Measurements from ENCODE around the gene STRBP.
"Not testable (repeated sequence)": the region's sequence is repeated elsewhere in the genome, so short reads cannot be mapped to it uniquely, and the experiment has no call there.

STRBP gene

DNA sequence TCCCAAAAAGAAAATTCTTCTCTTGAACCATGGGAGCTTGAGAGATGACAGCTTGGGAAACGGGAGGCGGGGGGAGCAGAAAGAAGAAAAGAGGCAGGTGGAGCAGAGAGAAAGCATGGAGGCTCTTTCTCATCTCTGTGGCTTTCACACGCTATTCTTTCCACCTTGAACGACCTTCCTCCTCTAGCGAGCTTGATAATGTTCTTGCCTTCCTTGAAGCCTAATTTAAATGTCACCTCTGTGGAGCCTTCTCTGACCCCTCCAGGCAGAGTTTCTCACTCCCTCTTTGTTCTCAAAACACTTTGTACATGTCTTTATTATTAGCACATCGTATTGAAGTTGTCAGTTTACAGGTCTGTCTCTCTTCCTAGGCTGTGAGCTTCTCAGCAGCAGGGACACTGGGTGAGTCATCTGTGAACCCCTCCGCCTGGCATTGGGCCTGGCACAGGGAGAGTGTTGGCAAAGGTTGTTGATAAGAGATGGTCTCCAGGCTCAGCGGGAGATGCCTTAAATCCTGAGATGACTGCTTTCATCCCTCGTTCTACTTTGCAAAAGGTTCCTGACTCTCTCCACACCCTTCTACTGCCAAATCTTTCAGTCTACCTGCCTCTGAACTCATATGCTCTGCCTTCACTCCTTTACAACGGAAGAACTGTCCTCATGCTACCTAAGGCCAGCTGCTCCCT lies 14.1 kb upstream of the STRBP start:
- peak; percentile 1 for DNase-seq

DNA sequence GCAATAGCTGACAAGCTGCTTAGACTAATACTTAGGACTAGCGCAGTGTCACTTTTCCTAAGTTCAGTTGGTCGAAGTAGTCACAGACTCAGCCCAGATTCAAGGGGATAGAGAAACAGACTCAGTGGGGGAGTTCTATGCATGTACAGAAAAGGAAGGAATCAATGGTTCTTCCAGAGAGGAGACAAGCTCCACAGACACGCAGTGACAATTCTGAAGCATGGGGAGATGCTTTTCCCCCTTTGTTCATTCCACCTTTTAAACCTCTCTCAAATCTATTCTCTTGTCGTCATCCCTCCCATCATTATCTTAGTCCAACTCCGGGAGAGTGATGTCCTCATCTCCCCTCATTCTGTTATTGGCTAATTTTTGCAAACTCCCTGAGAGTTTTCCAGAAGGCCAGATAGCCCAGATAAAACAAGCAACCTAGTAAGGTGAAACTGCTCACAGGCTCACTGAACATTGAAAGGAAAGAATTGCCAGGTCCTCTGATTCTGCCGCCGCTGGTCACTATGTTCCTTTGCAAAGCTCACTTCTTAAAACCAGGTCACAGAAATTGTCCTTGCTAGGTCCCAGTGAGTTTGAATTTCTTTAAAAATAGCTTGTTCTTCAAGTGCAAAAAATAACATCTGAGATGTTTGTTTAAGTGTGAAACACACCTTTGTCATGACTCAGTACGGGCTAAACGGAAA lies 13.4 kb upstream of the STRBP start:
- DNase-seq, result no peak

DNA sequence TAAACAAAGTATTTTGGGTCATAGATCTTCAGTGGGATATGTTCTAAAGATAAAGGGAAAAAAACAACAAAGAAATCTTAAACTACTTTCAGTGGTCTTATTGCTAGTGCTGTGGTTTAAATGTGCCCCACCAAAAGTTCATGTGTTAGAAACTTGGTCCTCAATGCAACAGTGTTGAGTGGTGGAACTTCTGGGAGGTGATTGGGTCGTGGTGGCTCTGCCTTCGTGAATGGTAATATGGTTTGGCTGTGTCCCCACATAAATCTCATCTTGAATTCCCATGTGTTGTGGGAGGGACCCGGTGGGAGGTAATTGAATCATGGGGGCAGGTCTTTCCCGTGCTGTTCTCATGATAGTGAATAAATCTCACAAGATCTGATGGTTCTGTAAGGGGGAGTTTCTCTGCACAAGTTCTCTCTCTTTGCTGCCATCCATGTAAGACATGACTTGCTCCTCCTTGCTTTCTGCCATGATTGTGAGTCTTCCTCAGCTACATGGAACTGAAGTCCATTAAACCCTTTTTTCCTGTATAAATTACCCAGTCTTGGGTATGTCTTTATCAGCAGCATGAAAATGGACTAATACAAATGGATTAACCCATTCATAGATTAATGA lies 10.6 kb upstream of the STRBP start:
- not testable (repeated sequence) for DNase-seq

DNA sequence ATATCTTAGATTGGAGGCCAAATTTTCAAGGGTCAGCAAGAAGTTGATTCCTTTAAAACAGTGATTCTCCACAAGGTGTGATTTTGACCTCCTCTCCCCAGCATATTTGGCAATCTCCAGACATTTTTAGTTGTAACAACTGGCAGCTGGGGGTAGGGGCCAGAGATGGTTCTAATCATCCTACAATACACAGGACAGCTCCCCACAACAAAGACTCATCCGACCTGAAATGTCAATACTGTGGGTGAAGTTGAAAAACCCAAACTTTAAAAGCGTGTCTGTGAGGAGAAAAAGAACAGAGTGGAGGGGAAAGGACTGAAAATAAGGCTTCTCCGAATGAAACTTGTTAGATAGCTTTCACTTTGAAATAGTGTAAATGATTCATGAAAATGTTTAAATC lies 10.0 kb upstream of the STRBP start:
- no peak for DNase-seq

DNA sequence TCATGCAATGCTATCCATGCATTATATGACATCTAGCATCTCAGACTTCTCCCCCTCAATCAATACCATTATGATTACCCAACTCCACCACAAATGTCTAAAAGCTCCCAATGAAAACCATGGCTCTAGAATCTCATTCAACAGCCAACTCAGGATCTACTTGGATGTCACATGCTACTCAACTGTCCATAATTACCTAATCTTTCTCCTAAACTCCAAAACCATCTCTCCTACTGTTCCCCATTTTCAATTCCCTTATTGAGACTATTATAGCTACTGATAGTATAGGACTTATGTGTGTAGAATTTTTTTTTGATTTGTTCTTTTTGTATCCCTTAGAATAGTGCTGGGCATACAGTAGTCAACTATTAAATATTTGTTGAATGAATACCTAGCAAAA lies 8.2 kb upstream of the STRBP start:
- no peak for DNase-seq

DNA sequence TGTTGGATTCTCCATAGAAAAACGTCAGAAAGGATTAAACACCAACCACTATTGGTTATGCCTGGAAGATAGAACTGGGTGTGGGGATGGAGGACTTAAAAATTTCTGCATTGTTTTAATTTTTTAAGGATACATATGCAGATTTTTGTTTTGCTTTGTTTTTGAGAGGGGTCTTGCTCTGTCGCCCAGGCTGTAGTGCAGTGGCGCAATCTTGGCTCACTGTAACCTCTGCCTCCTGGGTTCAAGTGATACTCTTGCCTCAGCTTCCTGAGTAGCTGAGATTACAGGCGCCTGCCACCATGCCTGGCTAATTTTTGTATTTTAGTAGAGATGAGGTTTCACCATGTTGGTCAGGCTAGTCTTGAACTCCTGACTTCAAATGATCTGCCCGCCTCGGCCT lies 2.7 kb upstream of the STRBP start:
- DNase-seq, result not testable (repeated sequence)

DNA sequence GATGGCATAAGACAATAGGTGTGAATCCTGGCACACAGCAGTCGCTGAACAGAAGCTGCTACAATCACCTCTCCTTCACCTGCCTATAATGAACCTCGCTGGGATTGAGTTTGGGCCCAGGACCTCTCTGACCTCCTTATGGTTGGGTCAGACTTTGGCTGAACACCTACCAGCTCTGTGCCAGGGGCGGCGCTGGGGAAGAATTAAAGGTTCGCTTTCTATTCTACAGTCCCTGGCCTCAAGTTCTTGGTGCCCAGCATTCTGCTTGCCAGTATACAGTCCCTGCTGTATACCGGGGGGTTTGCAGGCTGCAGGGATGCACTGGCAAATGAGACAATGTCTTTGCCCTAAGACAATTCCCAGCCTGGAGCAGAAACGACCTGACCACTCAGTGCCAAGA lies 895 bp upstream of the STRBP start:
- no peak for DNase-seq

DNA sequence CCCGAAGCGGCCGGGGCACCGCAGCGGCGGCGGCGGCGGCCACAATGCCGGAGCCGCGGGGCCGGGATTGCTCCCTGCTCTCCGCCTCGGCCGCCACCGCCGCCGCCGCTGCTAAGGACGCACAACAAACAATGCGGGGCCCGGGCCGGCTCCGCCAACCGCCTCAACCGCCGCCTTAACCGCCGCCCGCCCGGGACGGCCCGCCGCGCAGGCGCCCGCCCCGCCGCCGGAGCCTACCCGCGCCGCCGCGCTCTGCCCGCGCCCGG lies 254 bp downstream of the STRBP start:
- DNase-seq, result no peak

DNA sequence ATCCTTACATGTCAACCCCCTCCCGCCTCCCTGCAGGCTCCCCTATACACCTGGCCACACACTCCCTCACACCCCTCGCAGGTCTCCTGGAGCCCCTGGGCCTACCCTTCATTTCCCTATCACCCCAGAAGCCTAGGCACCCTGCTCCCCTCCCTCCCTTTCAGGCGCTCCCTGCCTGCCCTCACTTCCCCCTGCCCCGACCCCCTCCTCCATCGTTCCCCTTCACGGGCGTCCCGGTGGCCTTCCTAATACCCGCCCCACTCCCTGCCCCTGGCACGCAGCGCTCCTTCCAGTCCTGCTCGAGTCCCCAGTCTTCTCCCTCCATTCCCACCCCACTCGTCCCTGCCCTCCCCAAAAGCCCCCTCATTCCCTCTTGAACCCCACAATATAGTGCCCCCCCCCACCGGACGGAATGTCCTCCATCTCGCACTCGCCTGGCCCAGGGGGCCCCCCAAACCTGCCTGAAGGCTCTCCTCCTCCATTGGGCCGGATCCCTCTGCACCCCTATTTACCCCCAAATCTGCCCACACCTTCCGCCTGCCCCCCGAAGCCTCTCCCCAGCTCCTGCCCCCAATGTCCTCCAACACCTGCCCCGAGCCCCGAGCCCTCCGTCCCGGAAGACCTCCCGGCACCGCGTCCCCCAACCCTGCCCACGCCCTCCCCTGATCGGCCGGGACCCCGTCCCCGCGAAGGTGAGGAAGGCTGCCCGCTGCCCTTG lies 746 bp downstream of the STRBP start:
- no peak for DNase-seq

DNA sequence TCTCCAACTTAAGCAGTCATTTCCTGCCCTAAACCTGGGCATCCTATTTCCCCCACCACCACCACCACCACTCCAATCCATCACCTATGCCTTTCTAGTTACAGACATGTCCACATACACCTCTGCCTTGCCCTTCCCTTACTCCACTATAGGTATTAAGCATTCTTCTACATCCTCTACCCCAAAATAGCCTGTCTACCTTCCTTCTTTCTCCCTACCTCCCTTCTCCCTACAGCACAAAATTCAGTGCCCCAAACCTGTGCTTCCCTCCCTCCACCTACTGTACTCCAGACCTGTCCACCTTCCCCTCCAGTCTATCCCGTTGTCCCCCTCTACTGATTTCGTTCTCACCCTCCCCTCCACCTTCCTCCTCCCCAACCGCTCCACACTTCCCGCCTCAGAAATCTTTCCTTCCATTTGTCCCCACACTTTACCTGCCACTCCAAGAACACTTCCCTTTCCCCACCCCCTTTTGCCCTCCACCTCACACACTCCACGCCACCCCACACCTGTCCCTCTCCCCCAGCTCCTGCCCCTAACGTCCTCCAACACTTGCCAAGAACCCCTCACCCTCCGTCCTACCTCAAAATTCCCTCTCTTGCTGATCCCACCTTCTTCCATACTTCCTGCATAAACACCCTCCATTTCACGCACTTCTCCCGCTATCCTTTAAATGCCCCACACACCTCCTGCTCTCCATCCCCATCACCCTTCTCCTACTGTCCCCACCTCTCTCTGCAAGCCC lies 1.6 kb downstream of the STRBP start:
- no peak for DNase-seq

DNA sequence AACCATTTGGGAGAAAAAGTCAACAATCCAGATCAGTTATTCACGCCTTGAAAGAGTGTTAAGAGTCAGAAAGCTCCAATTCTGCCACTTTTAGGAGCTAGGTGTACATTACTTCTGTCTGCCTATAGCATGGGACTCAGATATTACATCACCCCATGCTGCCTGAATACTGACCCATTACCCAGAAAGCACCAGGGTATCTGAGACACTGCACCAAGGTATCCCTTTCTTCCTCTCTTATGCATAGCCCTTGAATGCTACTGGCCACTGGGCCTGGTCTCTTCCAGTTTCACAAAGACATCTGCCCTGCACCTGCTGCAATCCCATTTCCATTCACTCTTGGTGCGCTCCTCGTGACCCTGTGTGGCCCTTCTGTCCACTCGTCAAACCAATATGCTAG lies 2.6 kb downstream of the STRBP start:
- no peak for DNase-seq

DNA sequence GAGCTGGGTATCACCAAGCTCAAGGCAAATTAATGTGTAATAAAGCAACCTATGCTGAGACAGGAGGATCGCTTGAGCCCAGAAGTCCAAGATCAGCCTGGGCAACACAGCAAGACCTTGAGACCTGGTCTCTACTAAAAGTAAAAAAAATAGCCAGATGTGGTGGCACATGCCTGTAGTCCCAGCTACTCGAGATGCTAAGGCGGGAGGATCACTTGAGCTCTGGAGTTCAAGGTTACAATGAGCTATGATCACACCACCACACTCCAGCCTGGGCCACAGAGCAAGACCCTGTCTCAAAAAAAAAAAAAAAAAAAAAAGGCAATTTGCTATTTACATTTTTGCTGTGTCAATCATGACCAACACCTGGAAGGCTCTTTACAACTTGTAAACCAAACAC lies 5.2 kb downstream of the STRBP start:
- DNase-seq, result no peak

DNA sequence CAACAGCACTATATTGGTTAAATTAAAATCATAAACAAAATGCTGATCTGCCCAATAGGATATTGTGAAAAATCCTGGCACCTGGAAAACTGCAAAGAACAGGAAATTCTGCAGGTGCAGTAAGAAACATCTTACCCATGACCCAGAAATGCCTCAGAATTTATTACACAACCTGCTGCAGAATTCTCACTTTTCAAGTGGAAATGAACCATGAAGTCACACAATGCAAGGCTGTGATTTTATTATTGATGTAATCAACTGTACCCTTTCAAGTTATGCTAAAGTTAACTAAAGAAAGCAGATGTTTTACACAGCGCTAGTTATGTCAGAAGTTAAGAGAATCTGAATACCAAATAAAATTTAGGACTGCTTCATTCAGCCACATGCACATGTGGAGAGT lies 6.0 kb downstream of the STRBP start:
- DNase-seq, result no peak

DNA sequence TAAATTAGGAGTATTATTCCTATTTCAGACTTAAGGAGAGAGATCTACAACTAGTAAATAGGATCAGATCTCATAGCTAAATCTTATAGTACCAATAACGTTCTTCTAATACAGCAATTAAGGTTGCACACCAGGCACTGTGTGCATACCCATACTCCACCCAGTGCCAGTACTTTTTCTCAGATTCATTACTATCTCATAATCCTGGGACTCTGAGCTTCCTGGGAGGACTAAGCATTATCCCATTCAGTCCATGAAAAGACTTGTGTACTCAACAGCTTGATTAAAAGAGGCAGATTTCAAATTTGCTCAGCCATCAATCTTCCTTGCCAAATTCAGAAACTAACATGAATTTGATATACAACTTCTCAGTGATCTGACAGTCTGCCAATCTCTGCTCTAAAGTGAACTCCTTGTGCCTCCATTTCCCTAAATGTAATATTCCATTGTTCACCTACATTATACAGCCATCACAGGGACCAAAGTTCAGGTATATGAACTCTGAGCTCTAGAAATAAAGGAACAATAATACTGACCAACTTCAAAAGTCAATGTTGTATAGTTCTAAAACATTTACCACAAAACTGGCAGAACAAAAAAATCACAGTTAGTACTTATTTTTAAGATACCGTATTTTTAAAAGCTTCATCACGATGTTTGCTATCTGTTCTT lies 7.2 kb downstream of the STRBP start:
- DNase-seq, result no peak

DNA sequence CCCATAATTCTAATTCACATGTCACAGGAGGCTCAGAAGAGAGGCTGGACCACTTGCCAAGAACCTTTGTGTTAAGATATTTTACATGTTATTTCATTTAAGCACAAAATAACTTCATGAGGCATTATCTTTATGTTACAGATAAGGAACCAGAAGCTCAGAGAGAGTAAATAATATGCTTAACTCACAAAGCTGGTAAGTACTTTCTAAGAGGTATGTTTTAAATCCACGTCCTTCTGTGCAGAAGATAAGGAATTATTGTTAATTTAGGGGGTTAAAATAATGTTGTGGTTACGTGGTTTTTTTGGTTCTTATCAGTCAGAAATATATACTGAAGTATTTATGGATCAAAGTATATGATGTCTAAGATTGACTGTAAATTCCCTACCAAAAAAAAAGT lies 8.0 kb downstream of the STRBP start:
- no peak for DNase-seq

DNA sequence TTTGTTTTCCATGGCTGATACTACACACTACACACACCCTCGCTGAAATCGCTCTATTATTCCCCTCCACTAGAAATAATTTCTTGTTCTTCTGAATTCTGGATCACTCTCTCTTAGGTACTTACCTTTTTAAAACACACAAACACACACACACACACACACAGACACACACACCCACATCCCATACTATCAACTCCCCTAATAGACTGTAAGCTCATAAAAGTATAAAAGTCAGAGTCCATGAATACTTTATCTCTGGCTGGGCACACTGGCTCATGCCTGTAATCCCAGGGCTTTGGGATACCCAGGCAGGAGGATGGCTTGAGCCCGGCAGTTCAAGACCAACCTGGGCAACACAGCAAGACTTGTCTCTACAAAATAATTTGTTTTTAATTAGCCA lies 11.1 kb downstream of the STRBP start:
- no peak for DNase-seq

DNA sequence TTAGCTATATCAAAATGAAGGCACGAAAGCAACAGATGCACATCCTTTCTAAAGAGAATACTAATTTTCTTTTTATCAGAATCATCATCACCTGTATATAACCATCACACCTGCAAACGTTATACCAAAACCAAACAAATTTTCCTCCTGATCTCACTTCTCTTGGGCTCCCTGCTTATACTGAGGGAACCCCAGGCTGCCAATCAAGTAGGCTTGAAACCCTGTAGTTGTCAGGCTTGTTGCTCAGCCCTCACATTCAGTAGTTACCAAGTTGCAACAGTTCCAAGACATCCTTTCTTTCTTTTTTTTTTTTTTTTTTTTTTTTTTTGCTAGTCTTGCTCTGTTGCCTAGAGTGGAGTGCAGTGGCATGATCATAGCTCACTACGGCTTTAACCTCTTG lies 12.7 kb downstream of the STRBP start:
- no peak for DNase-seq

DNA sequence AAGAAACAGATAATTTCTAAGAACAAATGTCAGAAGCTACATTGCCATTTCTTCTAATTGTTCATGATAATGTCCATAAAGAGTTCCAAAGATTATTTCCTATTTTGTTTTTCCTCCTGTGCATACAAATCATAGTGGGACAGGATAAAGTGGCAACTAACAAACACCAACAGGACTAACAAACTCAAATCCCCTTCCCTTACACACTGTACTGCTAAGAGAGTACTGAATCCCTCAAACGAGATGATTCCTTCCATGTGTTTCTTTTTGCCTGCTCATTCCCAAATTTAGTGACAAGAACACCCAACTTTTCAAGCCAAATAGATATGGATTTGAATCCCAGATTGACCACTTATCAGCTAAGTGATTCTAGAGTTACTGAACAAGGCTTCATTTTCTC lies 15.2 kb downstream of the STRBP start:
- no peak for DNase-seq

DNA sequence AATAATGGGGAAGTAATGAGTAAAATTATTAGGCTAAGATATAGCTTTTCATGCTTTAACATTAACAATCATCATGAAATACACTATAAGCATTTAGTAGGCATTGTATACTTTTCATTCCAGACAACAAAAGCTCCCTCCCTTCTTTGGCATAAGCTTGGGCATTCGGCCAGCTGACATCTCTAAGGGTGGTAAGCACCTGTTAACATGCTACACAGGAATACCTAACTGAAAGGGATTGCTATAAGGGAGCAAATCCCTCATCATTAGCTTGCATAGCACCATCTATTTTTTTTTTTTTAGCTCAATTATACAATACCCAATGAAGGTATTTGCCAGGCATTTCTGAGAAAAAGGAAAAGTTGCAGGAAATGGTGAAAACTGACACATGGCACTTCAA lies 16.6 kb downstream of the STRBP start:
- DNase-seq, result no peak

DNA sequence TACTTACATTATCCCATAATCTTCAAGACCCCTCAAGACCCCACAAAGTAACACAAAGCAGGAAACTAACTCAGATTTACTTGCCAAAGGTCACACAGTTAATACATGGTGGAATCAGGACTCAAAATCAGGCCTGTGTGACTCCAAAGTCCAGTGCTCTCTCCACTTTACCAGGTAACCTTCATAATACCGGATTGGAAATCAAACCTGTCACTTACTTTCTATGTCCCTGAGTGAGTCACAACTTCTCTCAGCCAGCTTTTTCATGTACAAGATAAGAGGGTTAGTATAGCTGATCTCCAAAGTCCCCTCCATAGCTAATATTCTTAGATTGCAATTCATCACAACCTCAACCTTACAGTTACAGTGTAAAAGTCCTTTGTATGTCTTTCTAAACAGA lies 17.1 kb downstream of the STRBP start:
- no peak for DNase-seq

DNA sequence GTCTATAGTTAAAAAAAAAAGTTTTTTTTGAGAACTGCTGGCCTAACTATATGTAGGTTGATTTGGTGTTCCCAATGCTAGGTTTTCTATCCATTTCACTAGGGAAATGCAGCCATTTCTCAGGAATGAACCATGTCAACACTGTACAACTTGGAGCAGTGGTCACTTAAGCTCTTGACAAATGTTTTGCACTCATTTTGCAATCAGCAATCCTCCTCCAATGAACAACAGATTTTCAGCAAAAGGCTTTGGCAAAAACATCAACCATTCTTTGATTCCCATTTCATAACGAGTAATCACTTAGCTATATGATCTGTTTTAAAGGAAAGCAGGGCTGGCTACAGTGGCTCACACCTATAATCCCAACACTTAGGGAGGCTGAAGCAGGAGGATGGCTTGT lies 17.9 kb downstream of the STRBP start:
- no peak for DNase-seq

DNA sequence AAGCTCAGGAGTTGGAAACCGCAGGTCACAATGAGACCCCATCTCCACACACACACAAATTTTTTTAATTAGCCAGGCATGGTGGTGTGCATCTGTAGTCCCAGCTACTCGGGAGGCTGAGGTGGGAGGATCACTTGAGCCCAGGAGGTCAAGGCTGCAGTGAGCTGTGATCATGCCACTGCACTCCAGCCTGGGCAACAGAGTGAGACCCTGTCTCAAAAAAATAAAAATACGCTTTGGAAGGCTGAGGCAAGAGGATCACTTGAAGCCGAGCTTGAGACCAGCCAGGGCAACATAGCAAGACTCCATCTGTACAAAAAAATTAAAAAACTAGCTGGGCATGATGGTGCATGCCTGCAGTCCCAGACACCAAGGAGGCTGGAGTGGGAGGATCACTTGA lies 19.2 kb downstream of the STRBP start:
- not testable (repeated sequence) for DNase-seq

DNA sequence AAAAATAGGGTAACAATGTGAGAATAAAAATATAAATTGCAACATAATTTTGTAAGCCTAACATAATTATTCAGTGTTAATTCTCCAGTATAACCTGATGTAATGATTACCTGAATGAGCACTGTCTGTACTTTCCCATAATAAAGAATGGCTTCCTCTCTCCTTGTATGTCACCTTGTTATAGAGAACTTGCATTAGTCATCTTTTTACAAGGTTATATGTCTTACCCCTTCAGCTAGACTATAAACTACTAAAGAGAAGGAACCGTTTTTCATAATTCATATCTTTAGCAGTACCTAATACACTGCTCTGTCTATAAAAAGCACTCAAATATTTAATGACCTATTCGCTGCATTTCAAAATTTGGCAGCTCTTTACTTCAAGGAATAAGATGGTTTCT lies 19.8 kb downstream of the STRBP start:
- no peak for DNase-seq

Measured in NCI-H1694 treated with DMSO at 0.1 percent for 48 hours (cell line).